ENCODE results near the gene GYS2.
A peak's percentile ranks its signal among the peaks of the same experiment; 100 is the strongest.

Gene GYS2

GRCh38 chr12:21509768-21510167 is 94.9 kb downstream of the GYS2 start:
- no peaks in the 10 kb centered on the region for H3K27me3 ChIP-seq
- no peaks in the 10 kb centered on the region for H3K9me3 ChIP-seq
- H3K4me1 ChIP-seq = no peaks in the 10 kb centered on the region
- no peak for DNase-seq
- peaks cover 8% of the 10 kb centered on the region for H3K36me3 ChIP-seq
- TF ChIP-seq CTCF (IDR thresholded peaks at IDR 0.05; ENCODE audit: low read depth, low read length) = no peak
- no peak overlapping the region for H3K4me3 ChIP-seq (ENCODE audit: low read depth, low read length)

GRCh38 chr12:21507849-21508248 is 96.8 kb downstream of the GYS2 start:
- TF ChIP-seq CTCF (IDR thresholded peaks at IDR 0.05; ENCODE audit: low read depth, low read length) = no peak
- H3K36me3 ChIP-seq = peaks cover 8% of the 10 kb centered on the region

GRCh38 chr12:21505888-21506287 is 98.8 kb downstream of the GYS2 start:
- no peak for DNase-seq
- no peaks in the 10 kb centered on the region for H3K27me3 ChIP-seq
- no peaks in the 10 kb centered on the region for H3K4me1 ChIP-seq
- no peaks in the 10 kb centered on the region for H3K9me3 ChIP-seq
- peaks cover 8% of the 10 kb centered on the region for H3K36me3 ChIP-seq
- TF ChIP-seq CTCF (IDR thresholded peaks at IDR 0.05; ENCODE audit: low read depth, low read length) = no peak
- no peak overlapping the region for H3K4me3 ChIP-seq (ENCODE audit: low read depth, low read length)

More at GRCh38 chr12:21507849-21508248, 96.8 kb downstream of the GYS2 start:
- Histone ChIP-seq H3K4me3 (ENCODE audit: low read depth, low read length) (no peak overlapping the region), H3K4me1 (no peaks in the 10 kb centered on the region), H3K9me3 (no peaks in the 10 kb centered on the region), H3K27me3 (no peaks in the 10 kb centered on the region)
- no peak for DNase-seq

- Histone ChIP-seq H3K27me3 (no peaks in the 10 kb centered on the region), H3K36me3 (peaks cover 2% of the 10 kb centered on the region), H3K4me3 (ENCODE audit: low read depth, low read length) (peak overlapping the region; percentile 90), H3K4me1 (no peaks in the 10 kb centered on the region), H3K9me3 (no peaks in the 10 kb centered on the region)
- DNase-seq = no peak
- TF ChIP-seq CTCF (IDR thresholded peaks at IDR 0.05; ENCODE audit: low read depth, low read length) = no peak
Observed at GRCh38 chr12:21502872-21503271, 101.8 kb downstream of the GYS2 start.

- Histone ChIP-seq H3K27me3 (no peaks in the 10 kb centered on the region), H3K4me1 (no peaks in the 10 kb centered on the region), H3K9me3 (no peaks in the 10 kb centered on the region), H3K4me3 (ENCODE audit: low read depth, low read length) (peak overlapping the region; percentile 90), H3K36me3 (no peaks in the 10 kb centered on the region)
- TF ChIP-seq CTCF (IDR thresholded peaks at IDR 0.05; ENCODE audit: low read depth, low read length) = no peak
- no peak for DNase-seq
Observed at GRCh38 chr12:21502164-21502496, 102.5 kb downstream of the GYS2 start.

- Histone ChIP-seq H3K4me3 (ENCODE audit: low read depth, low read length) (peak within 1 kb of the TSS; percentile 90), H3K9me3 (no peaks in the 10 kb centered on the region), H3K27me3 (no peaks in the 10 kb centered on the region), H3K36me3 (no peaks in the 10 kb centered on the region), H3K4me1 (no peaks in the 10 kb centered on the region)
- DNase-seq = peak; percentile 91
- TF ChIP-seq CTCF (IDR thresholded peaks at IDR 0.05; ENCODE audit: low read depth, low read length) = no peak
Observed at GRCh38 chr12:21501258-21502163, 103.1 kb downstream of the GYS2 start, which contains the start of the genes GOLT1B and RECQL. GOLT1B (plus strand) TSS chr12:21501789; CDS start chr12:21501924, 135 bp downstream. RECQL (minus strand) TSS chr12:21501635; CDS start chr12:21499570, 2,065 bp downstream.

Measured in BE2C (cell line).